A549 (cell line): ENCODE results near the gene SDSL. TPM values are rescaled to one million over a fixed set of nuclear protein-coding genes. Genes with fewer than 3 reads are reported as not detected.
A peak's percentile ranks its signal among the peaks of the same experiment; 100 is the strongest.

ENCODE experiments used
- ATAC-seq, 2 experiments: fragments of 200-7000 bp in 1 of 2; fragments of >200 bp in 1 of 2; cut with Nextera tagmentation in 1 of 2; cut with Tn5 transposase in 1 of 2; 3 replicates each; pipeline versions ENCODE4 v1.8.0 to v1.9.1; 2018 to 2020; ENCODE audit warnings: mild to moderate bottlenecking in 1 of 2, moderate library complexity in 1 of 2
- CTCF ChIA-PET: fragments of 300-600 bp; sonication (Branson Sonifier 250); formaldehyde crosslinking; extraction: SDS; loops from one replicate; lab custom pipeline; 2021; ENCODE audit warnings: antibody characterized with exemption, inconsistent platforms; lab: Yijun Ruan, JAX
- POLR2A ChIA-PET: fragments of 350-600 bp; formaldehyde crosslinking; extraction: SDS; loops from one replicate; lab custom pipeline; 2021; ENCODE audit warnings: antibody characterized with exemption, inconsistent platforms; lab: Yijun Ruan, JAX
- DNase-seq, 2 experiments: peaks; one replicate each; pipeline versions ENCODE4 v3.0.0 to v3.0.0-alpha.2; 2011 to 2016; ENCODE audit warnings: low read depth in 1 of 2, low spot score in 1 of 2
- FAIRE-seq: peaks from 2 replicates; lab custom pipeline; 2011; peaks lifted over from hg19 to GRCh38; lab: Jason Lieb, UNC
- H3K27ac ChIP-seq, 2 experiments: fragments of >200 bp; sonication (Bioruptor Twin); formaldehyde crosslinking; 3 replicates each; pipeline ENCODE4 v1.5.1; 2016 to 2017
- H3K4me1 ChIP-seq: fragments of >200 bp; sonication (Bioruptor Twin); formaldehyde crosslinking; 3 replicates; pipeline ENCODE4 v1.6.1; 2016
- H3K4me2 ChIP-seq: fragments of >200 bp; sonication (Bioruptor Twin); formaldehyde crosslinking; 3 replicates; pipeline ENCODE4 v1.6.1; 2016
- H3K4me3 ChIP-seq: fragments of >200 bp; sonication (Bioruptor Twin); formaldehyde crosslinking; 3 replicates; pipeline ENCODE4 v1.5.1; 2016
- H3K9me3 ChIP-seq: fragments of >200 bp; sonication (Bioruptor Twin); formaldehyde crosslinking; 3 replicates; pipeline ENCODE4 v1.6.1; 2016
- CHD4 ChIP-seq: fragments of 200-600 bp; sonication (generic); IDR thresholded peaks from 2 replicates; pipeline ENCODE4 v1.6.1; 2016; ENCODE audit warnings: antibody characterized with exemption, mild to moderate bottlenecking, borderline replicate concordance
- EHMT2 ChIP-seq: fragments of 200-600 bp; sonication (generic); IDR thresholded peaks from 2 replicates; pipeline ENCODE4 v1.6.1; 2016; ENCODE audit warnings: antibody characterized with exemption, low read depth, mild to moderate bottlenecking, moderate library complexity
- EP300 ChIP-seq, 2 experiments: fragments of >200 bp; sonication (Bioruptor Twin); formaldehyde crosslinking; IDR thresholded peaks; 2 replicates in 1 of 2; 3 replicates in 1 of 2; pipeline ENCODE4 v1.6.1; 2016 to 2017
- FOSB ChIP-seq: fragments of 250-450 bp; sonication (Bioruptor Pico); IDR thresholded peaks from 2 replicates; pipeline ENCODE4 v1.5.0; 2020; ENCODE audit warnings: mild to moderate bottlenecking, moderate library complexity
- FOXS1 ChIP-seq: fragments of 250-450 bp; sonication (Bioruptor Pico); IDR thresholded peaks from 2 replicates; pipeline ENCODE4 v1.5.0; 2020; ENCODE audit warnings: mild to moderate bottlenecking, moderate library complexity
- HOXB5 ChIP-seq: fragments of 250-450 bp; sonication (Bioruptor Pico); IDR thresholded peaks from 2 replicates; pipeline ENCODE4 v1.5.0; 2020; ENCODE audit warnings: mild to moderate bottlenecking, moderate library complexity
- JUN ChIP-seq, 2 experiments: fragments of >200 bp; sonication (Bioruptor Twin); formaldehyde crosslinking; IDR thresholded peaks; 2 replicates in 1 of 2; 3 replicates in 1 of 2; pipeline ENCODE4 v1.6.1; 2016 to 2017
- JUNB ChIP-seq: fragments of >200 bp; sonication (Bioruptor Twin); formaldehyde crosslinking; IDR thresholded peaks from 2 replicates; pipeline ENCODE4 v1.6.1; 2016
- KDM1A ChIP-seq: fragments of 200-600 bp; sonication (generic); IDR thresholded peaks from 2 replicates; pipeline ENCODE4 v1.6.1; 2016; ENCODE audit warnings: low read depth, mild to moderate bottlenecking
- MYC ChIP-seq: IDR thresholded peaks from 2 replicates; pipeline ENCODE4 v1.6.1; 2012; ENCODE audit warnings: mild to moderate bottlenecking, inconsistent platforms, low read length, improper control_type of control experiment, borderline replicate concordance
- NPAS2 ChIP-seq: fragments of 250-450 bp; sonication (Bioruptor Pico); IDR thresholded peaks from 2 replicates; pipeline ENCODE4 v1.8.0; 2022; ENCODE audit warnings: mild to moderate bottlenecking, moderate library complexity, borderline replicate concordance
- NR3C1 ChIP-seq: fragments of >200 bp; sonication (Bioruptor Twin); formaldehyde crosslinking; IDR thresholded peaks from 3 replicates; pipeline ENCODE4 v1.6.1; 2017
- RARB ChIP-seq: fragments of 250-450 bp; sonication (Bioruptor Pico); IDR thresholded peaks from 2 replicates; pipeline ENCODE4 v1.8.0; 2021; ENCODE audit warnings: mild to moderate bottlenecking, moderate library complexity
- RFX5 ChIP-seq: fragments of 450-650 bp; IDR thresholded peaks from 2 replicates; pipeline ENCODE4 v1.7.1; 2014; ENCODE audit warnings: antibody characterized with exemption, mild to moderate bottlenecking, moderate library complexity
- SREBF2 ChIP-seq: fragments of 450-650 bp; IDR thresholded peaks from 2 replicates; pipeline ENCODE4 v1.6.1; 2014; ENCODE audit warnings: mild to moderate bottlenecking, moderate library complexity
- ZFP36 ChIP-seq: fragments of 450-650 bp; IDR thresholded peaks from 2 replicates; pipeline ENCODE4 v1.6.1; 2014; ENCODE audit warnings: borderline replicate concordance; ENCODE audit not compliant: partially characterized antibody
- ZSCAN20 ChIP-seq: fragments of 250-450 bp; sonication (Bioruptor Pico); IDR thresholded peaks from 2 replicates; pipeline ENCODE4 v1.8.0; 2022; ENCODE audit warnings: mild to moderate bottlenecking, moderate library complexity
- WGBS: methylation state at CpG from one replicate; pipeline ENCODE4 v1.1.6; 2017; ENCODE audit errors: missing lambda C conversion rate; 5-methylcytosine and 5-hydroxymethylcytosine counted together
- polyA plus RNA-seq, 4 experiments: library from polyadenylated mRNA; depleted of rRNA in 3 of 4; stranded (reverse); fragments of >200 nt; fragmentation: RNase III in 1 of 4; extraction: RNeasy Plus Mini Kit Qiagen cat#74134 plus additional on column Dnase treatment in 1 of 4; gene quantifications; 2 replicates in 3 of 4; 3 replicates in 1 of 4; pipeline ENCODE4 v1.2.3, GENCODE V29; 2011 to 2017
- TF ChIP-seq, protein P1 (sequence below): IDR thresholded peaks from 2 replicates; pipeline ENCODE4 v1.6.1; 2012
- TF ChIP-seq, protein P2 (sequence below): fragments of >200 bp; sonication (Bioruptor Twin); formaldehyde crosslinking; IDR thresholded peaks from 3 replicates; pipeline ENCODE4 v1.6.1; 2016
- TF ChIP-seq, protein P3 (sequence below): fragments of 250-450 bp; sonication (Bioruptor Pico); IDR thresholded peaks from 2 replicates; pipeline ENCODE4 v1.5.0; 2020; ENCODE audit warnings: low read depth, mild to moderate bottlenecking, moderate library complexity

Gene SDSL
- polyA plus RNA-seq, 2 of the 4 experiments (the other 2 are of a cell fraction): 21.0 to 26.7 TPM

DNA sequence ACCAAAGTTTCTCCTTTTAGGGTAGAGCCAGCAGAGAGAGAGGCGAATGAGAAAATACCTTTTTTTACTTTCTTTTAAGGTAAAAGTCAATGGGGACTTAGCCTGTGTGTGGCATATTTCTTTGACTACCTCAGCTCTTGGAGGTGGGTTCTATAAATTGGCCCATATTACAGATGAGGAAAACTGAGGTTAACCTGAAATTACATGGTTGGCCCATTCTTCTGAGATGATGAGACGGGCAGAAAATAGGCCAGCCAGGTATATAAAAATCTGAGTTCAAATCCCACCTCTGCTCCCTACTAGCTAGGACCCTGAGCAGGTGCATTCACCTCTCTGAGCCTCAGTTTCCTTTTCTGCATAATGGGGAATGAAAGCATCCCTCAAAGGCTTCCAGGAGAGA, 27.1 kb downstream of the SDSL start:
- no peak for ATAC-seq
- ChIA-PET CTCF (interaction anchor here (1.1 kb wide), 1 partner anchor 13 kb away, joined by 8 read pairs; no protein-coding TSS in a partner anchor), POLR2A (no interaction called here)
- no peak for FAIRE-seq
- WGBS: 38% methylated on average over 2 of the region's 2 CpGs
- no peaks in the 10 kb centered on the region for H3K4me1 ChIP-seq
- no peak overlapping the region for H3K27ac ChIP-seq
- no peak overlapping the region for H3K4me3 ChIP-seq
- 0 out of 2 replicates have a peak, but pooled peaks have one; percentile 21 for TF ChIP-seq KDM1A
- TF ChIP-seq EP300 (IDR thresholded peaks at IDR 0.05): no peak
- TF ChIP-seq, all 56 proteins: peak for 1
- no peak for DNase-seq
- no peak overlapping the region for H3K4me2 ChIP-seq
- no peaks in the 10 kb centered on the region for H3K9me3 ChIP-seq

DNA sequence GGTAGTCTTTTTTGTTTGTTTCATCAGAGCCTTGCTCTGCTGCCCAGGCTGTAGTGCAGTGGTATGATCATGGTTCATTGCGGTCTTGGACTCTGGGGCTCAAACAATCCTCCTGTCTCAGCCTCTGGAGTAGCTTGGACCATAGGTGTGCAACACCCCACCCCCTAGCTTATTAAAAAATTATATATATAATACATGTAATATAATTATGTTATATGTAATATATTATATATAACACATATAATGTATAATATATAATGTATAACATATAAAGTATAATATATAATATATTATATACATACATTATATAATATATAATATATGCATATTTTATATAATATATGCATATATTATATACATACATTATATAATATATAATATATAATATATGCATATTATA, 27.7 kb downstream of the SDSL start:
- no peak overlapping the region for H3K4me2 ChIP-seq
- no peak for FAIRE-seq
- POLR2A ChIA-PET: no interaction called here
- no peak for DNase-seq
- H3K4me1 ChIP-seq: no peaks in the 10 kb centered on the region
- no peak for TF ChIP-seq NPAS2 (CRISPR knock-in tag)
- no peak for TF ChIP-seq SREBF2
- TF ChIP-seq, protein P1, sequence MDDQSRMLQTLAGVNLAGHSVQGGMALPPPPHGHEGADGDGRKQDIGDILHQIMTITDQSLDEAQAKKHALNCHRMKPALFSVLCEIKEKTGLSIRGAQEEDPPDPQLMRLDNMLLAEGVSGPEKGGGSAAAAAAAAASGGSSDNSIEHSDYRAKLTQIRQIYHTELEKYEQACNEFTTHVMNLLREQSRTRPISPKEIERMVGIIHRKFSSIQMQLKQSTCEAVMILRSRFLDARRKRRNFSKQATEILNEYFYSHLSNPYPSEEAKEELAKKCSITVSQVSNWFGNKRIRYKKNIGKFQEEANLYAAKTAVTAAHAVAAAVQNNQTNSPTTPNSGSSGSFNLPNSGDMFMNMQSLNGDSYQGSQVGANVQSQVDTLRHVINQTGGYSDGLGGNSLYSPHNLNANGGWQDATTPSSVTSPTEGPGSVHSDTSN: no peak
- no peak for TF ChIP-seq HOXB5 (CRISPR knock-in tag)
- TF ChIP-seq JUN (IDR thresholded peaks at IDR 0.05): no peak
- TF ChIP-seq, protein P2, sequence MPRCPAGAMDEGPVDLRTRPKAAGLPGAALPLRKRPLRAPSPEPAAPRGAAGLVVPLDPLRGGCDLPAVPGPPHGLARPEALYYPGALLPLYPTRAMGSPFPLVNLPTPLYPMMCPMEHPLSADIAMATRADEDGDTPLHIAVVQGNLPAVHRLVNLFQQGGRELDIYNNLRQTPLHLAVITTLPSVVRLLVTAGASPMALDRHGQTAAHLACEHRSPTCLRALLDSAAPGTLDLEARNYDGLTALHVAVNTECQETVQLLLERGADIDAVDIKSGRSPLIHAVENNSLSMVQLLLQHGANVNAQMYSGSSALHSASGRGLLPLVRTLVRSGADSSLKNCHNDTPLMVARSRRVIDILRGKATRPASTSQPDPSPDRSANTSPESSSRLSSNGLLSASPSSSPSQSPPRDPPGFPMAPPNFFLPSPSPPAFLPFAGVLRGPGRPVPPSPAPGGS: no peak
- no peak for TF ChIP-seq JUNB
- no peak for TF ChIP-seq FOXS1
- CTCF ChIA-PET: interaction anchor here (1.1 kb wide), 1 partner anchor 12 kb away, joined by 8 read pairs; no protein-coding TSS in a partner anchor
- H3K27ac ChIP-seq: no peak overlapping the region
- ATAC-seq: no peak
- 61% methylated on average over 1 of the region's 1 CpG for WGBS
- H3K4me3 ChIP-seq: no peak overlapping the region
- H3K9me3 ChIP-seq: no peaks in the 10 kb centered on the region

DNA sequence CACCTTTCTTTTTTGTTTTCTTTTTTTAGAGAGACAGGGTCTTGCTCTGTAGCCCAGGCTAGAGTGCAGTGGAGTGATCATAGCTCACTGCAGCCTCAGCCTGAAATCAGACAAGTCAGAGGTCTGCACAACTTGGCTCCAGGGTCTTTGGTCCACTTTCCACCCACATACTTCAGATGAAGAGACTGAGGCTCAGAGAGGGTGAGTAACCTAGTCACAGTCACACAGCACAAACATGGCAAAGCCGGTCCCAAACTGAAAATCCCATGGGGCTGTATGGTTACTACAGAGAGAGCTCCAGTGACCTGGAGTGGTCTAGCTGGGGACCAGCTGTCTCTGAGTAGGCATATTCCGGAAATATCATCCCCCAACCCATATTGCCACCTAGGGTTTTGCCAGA, 30.3 kb downstream of the SDSL start:
- 46% methylated on average over 2 of the region's 2 CpGs for WGBS
- CTCF ChIA-PET: interaction anchor here (0.6 to 2.7 kb wide), 4 partner anchors 10 to 461 kb away, joined by 3 to 16 read pairs (median 4); no protein-coding TSS in a partner anchor
- no peaks in the 10 kb centered on the region for H3K4me1 ChIP-seq
- H3K27ac ChIP-seq: no peak overlapping the region
- TF ChIP-seq KDM1A: 0 out of 2 replicates have a peak, but pooled peaks have one; percentile 17
- no peak for TF ChIP-seq SREBF2
- no peak for TF ChIP-seq MYC
- no peak for TF ChIP-seq NR3C1
- no peak for TF ChIP-seq EHMT2
- no peak for TF ChIP-seq ZSCAN20
- TF ChIP-seq HOXB5 (CRISPR knock-in tag): no peak
- TF ChIP-seq, protein P3, sequence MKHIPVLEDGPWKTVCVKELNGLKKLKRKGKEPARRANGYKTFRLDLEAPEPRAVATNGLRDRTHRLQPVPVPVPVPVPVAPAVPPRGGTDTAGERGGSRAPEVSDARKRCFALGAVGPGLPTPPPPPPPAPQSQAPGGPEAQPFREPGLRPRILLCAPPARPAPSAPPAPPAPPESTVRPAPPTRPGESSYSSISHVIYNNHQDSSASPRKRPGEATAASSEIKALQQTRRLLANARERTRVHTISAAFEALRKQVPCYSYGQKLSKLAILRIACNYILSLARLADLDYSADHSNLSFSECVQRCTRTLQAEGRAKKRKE (CRISPR knock-in tag): no peak
- TF ChIP-seq FOSB (CRISPR knock-in tag): no peak
- no peak for TF ChIP-seq RARB (CRISPR knock-in tag)
- no peak for TF ChIP-seq CHD4
- TF ChIP-seq ZFP36: peak; percentile 67
- TF ChIP-seq RFX5: no peak
- H3K4me2 ChIP-seq: no peak overlapping the region
- no peaks in the 10 kb centered on the region for H3K9me3 ChIP-seq
- H3K4me3 ChIP-seq: no peak overlapping the region
- POLR2A ChIA-PET: no interaction called here
- DNase-seq: no peak
- no peak for ATAC-seq
- no peak for FAIRE-seq
